HK-2 (cell line): ENCODE data around the gene MBD1.
A peak's percentile ranks its signal among the peaks of the same experiment; 100 is the strongest.
"Not testable (repeated sequence)": the region's sequence is repeated elsewhere in the genome, so short reads cannot be mapped to it uniquely, and the experiment has no call there.

Source experiments
- DNase-seq: peaks from one replicate; pipeline ENCODE4 v3.0.0-alpha.2; 2018; ENCODE audit not compliant: unreplicated experiment

Gene MBD1

GRCh38 chr18:50273203-50274043 lies 7.9 kb downstream of the MBD1 start:
- DNase-seq, result no peak

GRCh38 chr18:50272568-50272967 lies 8.8 kb downstream of the MBD1 start:
- no peak for DNase-seq

DNA sequence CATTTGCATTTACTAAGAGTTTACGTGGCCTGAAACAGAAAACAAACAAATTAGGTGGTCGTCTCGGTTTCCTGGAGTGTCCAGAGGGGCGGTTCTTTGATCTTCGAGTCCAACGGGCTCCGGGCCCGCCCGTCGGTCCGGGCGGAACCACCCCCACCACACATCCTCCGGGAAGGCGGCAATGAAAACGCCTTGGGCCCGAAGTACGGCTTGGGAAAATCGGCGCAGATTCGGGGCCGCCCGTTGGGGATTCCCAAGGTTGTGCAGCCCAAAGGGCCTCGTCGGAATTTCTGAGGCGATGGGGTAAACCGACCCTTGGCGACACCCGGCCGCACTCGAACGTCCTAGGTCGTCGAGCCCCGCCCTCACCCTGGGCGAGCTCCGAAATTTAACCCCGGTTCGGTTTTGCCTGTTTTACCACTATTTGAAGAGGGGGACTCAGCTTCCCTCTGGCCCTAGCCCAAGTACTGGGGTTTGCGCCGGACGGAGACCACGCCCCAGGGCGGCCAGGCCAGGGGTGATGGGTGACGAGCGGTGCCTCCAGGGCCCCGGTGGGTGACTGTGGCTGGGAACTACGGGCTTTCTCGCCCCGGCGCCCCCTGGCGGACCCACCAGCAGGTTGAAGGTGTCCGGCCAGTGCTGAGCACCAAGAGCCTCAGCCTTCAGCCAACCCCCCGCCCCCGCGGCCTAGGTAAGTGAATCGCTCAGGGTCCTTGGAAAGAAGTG lies 13.1 kb downstream of the MBD1 start:
- no peak for DNase-seq

DNA sequence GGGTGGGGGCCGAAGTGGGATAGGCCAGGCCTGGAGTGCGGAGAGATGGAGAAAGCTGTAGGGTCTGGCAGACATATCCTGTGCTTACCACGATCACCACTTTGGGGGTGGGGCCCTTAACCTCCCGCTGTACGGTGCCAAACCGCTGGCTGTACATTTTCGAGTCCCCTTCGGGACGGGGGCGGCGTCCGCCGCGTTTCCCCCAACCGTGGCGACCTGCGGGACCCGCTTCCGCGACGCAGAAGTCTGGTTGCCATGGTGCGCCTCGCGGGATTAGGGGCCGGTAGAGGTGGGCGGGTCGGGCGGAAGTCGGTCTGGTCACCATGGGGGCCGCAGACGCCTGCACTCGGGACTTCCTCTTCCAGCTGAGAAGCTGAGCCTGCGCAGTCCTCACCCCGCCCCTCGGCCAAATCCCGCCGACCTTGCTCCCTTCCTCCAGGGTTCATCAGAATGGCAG lies 15.0 kb downstream of the MBD1 start, which contains the start of gene CFAP53:
Gene CFAP53, minus strand, starts transcription at position 248 of the 457 bp plus-strand sequence. Its CDS starts 91 bp downstream, at position 157.
- DNase-seq, result peak; percentile 85

GRCh38 chr18:50262977-50263376 lies 18.3 kb downstream of the MBD1 start:
- DNase-seq, result no peak

GRCh38 chr18:50250935-50251334 lies 30.4 kb downstream of the MBD1 start:
- DNase-seq, result no peak

GRCh38 chr18:50249576-50249975 lies 31.7 kb downstream of the MBD1 start:
- DNase-seq, result no peak

GRCh38 chr18:50247561-50247960 lies 33.8 kb downstream of the MBD1 start:
- no peak for DNase-seq

DNA sequence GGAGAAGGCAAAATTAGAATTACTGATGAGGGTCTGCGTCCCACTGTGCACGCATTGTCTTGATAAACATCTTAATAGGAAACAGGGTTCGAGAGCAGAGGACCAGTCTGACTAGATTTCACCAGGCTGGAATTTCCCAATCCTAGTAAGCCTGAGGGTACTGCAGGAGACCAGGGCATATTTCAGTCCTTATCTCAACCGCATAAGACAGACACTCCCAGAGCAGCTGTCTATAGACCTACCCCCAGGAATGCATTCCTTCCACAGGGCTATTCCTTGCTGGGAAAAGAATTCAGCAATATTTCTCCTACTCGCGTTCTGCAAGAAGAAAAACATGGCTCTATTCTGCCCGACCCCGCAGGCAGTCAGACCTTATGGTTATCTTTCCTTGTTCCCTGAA lies 39.6 kb downstream of the MBD1 start:
- not testable (repeated sequence) for DNase-seq

- no peak for DNase-seq
Measured at GRCh38 chr18:50240080-50240563, 41.2 kb downstream of the MBD1 start.

DNA sequence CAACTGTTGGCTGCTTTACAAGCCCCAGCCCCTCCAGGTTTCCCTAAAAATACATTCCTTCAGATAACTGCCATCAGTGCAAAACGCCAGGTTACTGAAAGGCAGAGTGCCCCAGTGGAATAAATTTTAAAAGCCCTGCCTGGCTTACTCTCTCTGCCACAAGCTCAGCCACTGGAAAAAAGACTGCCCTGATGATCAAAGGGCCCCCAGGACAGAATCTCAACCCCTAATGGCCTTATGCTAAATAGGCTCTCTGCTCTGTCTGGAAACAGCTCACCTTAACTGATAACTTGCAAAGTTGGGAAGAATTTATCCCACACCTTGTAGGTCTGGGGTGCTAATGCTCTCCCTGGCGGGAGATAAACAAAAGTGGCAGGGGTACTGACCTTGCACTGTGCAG lies 48.9 kb downstream of the MBD1 start:
- no peak for DNase-seq

DNA sequence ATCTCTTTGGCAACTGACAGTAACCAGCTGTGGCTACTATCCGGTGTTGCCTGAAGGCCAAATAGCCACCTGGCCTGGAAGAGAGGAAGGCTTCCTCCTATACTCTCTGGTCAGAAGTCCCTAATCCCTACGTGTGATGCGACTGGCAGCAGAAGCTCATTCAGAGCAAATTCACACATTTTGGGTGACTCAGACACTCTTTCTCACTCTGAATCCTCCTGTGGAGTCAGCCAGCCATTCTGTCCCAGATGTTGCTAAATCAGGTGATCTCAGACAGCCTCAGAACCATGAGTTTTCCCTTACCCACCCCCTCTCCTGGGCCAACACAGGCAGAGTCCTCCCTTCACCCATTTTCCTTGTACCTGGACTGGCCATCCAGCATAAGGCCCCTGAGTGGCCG lies 49.7 kb downstream of the MBD1 start:
- DNase-seq, result no peak

DNA sequence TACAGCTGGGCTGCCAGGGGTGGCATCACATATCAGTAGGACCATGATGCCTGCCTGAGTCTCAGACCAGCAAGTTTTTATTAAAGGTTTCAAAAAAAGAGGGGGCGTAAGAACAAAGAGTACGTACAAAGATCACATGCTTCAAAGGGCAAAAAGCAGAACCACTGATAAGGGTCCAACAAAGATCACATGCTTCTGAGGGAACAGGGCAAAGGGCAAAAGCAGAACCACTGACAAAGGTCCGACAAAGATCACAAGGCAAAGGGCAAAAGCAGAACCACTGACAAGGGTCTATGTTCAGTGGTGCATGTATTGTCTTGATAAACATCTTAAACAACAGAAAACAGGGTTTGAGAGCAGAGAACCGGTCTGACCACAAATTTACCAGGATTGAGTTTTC lies 61.1 kb downstream of the MBD1 start:
- not testable (repeated sequence) for DNase-seq
